Upper lobe of left lung (tissue), 6 donors: ENCODE results near the gene CNTD1. TPM values are rescaled to one million over a fixed set of nuclear protein-coding genes. Genes with fewer than 3 reads are reported as not detected.

Source experiments
- ATAC-seq, 2 donors: fragments of 200-7000 bp; cut with Tn5 transposase; one replicate each; pipeline ENCODE4 v1.9.1; 2022; ENCODE audit warnings: mild to moderate bottlenecking in 2 of 2, moderate library complexity in 2 of 2; ENCODE audit not compliant: low FRiP score in 2 of 2
- DNase-seq, 2 donors: peaks; one replicate each; pipeline ENCODE4 v3.0.0-alpha.2; 2019 to 2020
- H3K27ac ChIP-seq, 4 donors: fragments of 200-600 bp; sonication (generic); one replicate each; pipeline ENCODE4 v1.5.1; 2016 to 2019
- H3K27me3 ChIP-seq, 4 donors: fragments of 200-600 bp; sonication (generic); one replicate each; pipeline ENCODE4 v1.5.1; 2017 to 2019
- H3K36me3 ChIP-seq, 4 donors: fragments of 200-600 bp; sonication (generic); one replicate each; pipeline ENCODE4 v1.5.1; 2016 to 2019
- H3K4me1 ChIP-seq, 4 donors: fragments of 200-600 bp; sonication (generic); one replicate each; pipeline ENCODE4 v1.5.1; 2018 to 2019
- H3K4me3 ChIP-seq, 4 donors: fragments of 200-600 bp; sonication (generic); one replicate each; pipeline ENCODE4 v1.5.1; 2017 to 2019; ENCODE audit warnings: mild to moderate bottlenecking in 2 of 4, moderate library complexity in 1 of 4
- H3K9me3 ChIP-seq, 4 donors: fragments of 200-600 bp; sonication (generic); one replicate each; pipeline ENCODE4 v1.5.1; 2018 to 2019
- EP300 ChIP-seq, 4 donors: sonication (generic); formaldehyde crosslinking; IDR thresholded peaks; one replicate each; pipeline ENCODE4 v1.5.1; 2017; ENCODE audit warnings: antibody characterized with exemption in 4 of 4, control low read depth in 2 of 4
- POLR2A ChIP-seq, 4 donors: fragments of 450-650 bp; IDR thresholded peaks; one replicate each; pipeline ENCODE4 v1.5.1; 2016 to 2017; ENCODE audit warnings: antibody characterized with exemption in 4 of 4, mild to moderate bottlenecking in 2 of 4
- POLR2AphosphoS5 ChIP-seq, 2 donors: sonication (generic); formaldehyde crosslinking; IDR thresholded peaks; one replicate each; pipeline ENCODE4 v1.5.1; 2017; ENCODE audit warnings: antibody characterized with exemption in 2 of 2
- WGBS, 2 donors: methylation state at CpG; one replicate each; pipeline ENCODE4 v1.1.5; 2017 to 2018; 5-methylcytosine and 5-hydroxymethylcytosine counted together
- total RNA-seq, 6 donors: library from RNA; depleted of rRNA in 4 of 6; stranded (reverse); fragments of >200 nt in 4 of 6; gene quantifications; one replicate each; pipeline versions ENCODE4 v1.1.0 to v1.2.1, GENCODE V29; 2016 to 2021
- TF ChIP-seq, protein P1 (sequence below), 6 experiments: fragments of 450-650 bp in 4 of 6; fragments of 200-600 bp in 2 of 6; sonication (generic) in 2 of 6; IDR thresholded peaks; one replicate each; pipeline ENCODE4 v1.5.1; 2016 to 2019; ENCODE audit warnings: antibody characterized with exemption in 6 of 6
- donor health status: DM: no; HTN: no; CAD: no; lungs with moderate emphysema.
- donor health status: DM: no; HTN: yes; CAD: no; lungs with severe emphysema.

CNTD1 gene
- total RNA-seq, 6 donors from 2014 or later: 0.22 to 1.2 (median 0.39) TPM; not detected in 1

DNA sequence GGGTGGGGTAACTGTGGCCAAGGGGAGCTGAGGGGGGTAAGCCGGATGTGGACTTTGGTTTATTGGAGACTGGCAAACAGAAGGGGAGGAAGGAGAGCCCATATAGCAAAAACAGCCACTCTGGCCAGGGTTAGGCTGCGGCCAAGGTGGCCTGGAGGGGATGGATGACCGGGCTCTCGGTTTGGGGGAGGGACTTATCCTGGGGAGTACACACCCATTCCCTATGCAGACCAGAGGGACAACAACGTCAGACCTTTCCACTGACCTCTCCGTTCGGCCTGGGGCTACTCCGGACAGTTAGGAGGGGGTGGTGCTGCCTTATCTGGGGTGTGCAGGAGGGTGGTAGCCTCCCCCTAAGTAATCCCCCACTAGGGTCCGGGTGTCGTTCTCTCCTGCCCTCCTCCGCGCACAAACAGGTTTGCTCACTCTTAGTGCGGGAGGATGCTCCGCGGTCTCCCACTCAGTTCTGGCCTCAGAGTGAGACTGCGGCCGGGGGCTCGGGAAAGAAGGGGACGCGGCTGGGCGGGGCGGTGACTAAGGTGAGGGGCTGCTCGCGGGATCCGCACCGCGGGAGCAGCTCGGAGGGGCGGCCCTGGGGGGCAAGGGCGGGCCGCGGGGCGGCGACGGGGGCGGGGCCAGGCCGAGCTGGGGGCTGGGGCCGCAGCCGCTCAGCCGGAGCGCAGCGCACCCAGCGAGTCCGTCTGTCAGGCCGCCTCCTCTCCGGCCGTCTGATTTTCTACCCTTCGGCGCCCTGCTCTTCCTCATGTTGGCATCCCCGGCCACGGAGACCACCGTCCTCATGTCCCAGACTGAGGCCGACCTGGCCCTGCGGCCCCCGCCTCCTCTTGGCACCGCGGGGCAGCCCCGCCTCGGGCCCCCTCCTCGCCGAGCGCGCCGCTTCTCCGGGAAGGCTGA is 18.5 kb upstream of the CNTD1 start, which contains the start of gene WNK4:
Gene WNK4, plus strand, starts transcription at position 675 of the 915 bp plus-strand sequence. Its CDS starts 89 bp downstream, at position 764.
- no peak for TF ChIP-seq EP300 (IDR thresholded peaks at IDR 0.05)
- TF ChIP-seq POLR2A (IDR thresholded peaks at IDR 0.05): no peak
- TF ChIP-seq POLR2AphosphoS5 (IDR thresholded peaks at IDR 0.05): no peak
- TF ChIP-seq, protein P1, sequence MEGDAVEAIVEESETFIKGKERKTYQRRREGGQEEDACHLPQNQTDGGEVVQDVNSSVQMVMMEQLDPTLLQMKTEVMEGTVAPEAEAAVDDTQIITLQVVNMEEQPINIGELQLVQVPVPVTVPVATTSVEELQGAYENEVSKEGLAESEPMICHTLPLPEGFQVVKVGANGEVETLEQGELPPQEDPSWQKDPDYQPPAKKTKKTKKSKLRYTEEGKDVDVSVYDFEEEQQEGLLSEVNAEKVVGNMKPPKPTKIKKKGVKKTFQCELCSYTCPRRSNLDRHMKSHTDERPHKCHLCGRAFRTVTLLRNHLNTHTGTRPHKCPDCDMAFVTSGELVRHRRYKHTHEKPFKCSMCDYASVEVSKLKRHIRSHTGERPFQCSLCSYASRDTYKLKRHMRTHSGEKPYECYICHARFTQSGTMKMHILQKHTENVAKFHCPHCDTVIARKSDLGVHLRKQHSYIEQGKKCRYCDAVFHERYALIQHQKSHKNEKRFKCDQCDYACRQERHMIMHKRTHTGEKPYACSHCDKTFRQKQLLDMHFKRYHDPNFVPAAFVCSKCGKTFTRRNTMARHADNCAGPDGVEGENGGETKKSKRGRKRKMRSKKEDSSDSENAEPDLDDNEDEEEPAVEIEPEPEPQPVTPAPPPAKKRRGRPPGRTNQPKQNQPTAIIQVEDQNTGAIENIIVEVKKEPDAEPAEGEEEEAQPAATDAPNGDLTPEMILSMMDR (IDR thresholded peaks at IDR 0.05): no peak
- ATAC-seq (peak in 1 of 2 donors; percentile 63), DNase-seq (peak in 1 of 2 donors; percentile 84)
- H3K4me3 ChIP-seq: peak within 1 kb of the TSS in 3 of 4 donors; percentile 18 to 38 (median 29)
- WGBS, 2 donors: 12 to 39% methylated on average over 12 to 53 of the region's 65 CpGs
- no peaks in the 10 kb centered on the region for H3K9me3 ChIP-seq
- H3K27ac ChIP-seq: no peak within 1 kb of the TSS
- H3K4me1 ChIP-seq: peaks cover 16 to 30% (median 26%) of the 10 kb centered on the region in 4 donors
- H3K27me3 ChIP-seq: peaks cover 0 to 48% (median 12%) of the 10 kb centered on the region in 4 donors
- peaks cover 22 to 47% (median 35%) of the 10 kb centered on the region in 4 donors for H3K36me3 ChIP-seq

DNA sequence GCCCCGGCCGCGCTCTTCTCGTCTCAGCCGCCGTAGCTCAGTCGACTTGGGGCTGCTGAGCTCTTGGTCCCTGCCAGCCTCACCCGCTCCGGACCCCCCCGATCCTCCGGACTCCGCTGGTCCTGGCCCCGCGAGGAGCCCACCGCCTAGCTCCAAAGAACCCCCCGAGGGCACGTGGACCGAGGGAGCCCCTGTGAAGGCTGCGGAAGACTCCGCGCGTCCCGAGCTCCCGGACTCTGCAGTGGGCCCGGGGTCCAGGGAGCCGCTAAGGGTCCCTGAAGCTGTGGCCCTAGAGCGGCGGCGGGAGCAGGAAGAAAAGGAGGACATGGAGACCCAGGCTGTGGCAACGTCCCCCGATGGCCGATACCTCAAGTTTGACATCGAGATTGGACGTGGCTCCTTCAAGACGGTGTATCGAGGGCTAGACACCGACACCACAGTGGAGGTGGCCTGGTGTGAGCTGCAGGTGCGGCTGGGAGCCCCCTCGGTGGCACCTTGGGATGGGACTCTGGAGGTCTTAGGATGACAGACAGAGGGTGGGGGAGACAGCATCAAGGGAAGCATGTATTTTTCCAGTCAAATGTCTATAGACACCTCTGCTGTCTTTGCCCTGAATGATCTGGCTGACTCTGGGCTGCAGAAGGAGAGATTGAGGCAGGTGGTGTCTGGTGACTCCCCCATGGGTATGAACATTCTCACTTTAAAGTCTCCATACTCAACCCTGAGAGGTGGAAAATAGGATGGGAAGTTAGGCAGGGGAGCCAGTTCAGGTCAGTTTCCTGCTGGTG is 17.6 kb upstream of the CNTD1 start:
- H3K36me3 ChIP-seq: peaks cover 15 to 40% (median 27%) of the 10 kb centered on the region in 4 donors

DNA sequence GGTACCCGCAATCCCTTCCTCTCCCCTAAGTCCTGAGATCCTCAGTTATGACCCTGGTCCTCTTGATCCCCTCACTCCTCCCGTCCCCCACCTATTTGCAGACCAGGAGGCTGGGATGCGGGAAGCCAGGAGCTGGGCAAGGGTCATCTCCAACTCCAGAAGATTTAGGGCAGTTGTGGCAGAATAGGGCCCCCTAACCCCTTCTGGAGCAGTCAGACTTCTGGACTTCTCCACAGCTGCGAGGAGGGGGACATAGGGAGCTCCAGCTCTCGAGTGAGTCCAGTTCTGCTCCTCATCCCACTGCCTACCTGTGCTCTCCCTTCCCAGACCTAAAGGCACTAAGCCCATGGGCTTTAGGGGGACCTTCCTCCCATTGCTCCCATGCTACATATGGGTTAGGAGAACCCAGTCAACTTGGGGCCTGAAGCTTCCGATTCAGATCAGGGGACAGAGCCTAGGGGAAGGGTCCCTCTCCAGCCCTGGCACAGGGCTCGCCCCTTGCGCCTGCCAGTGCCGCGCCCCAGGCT is 17.0 kb upstream of the CNTD1 start:
- TF ChIP-seq EP300 (IDR thresholded peaks at IDR 0.05) (no peak), POLR2A (IDR thresholded peaks at IDR 0.05) (no peak), POLR2AphosphoS5 (IDR thresholded peaks at IDR 0.05) (no peak)
- TF ChIP-seq, protein P1 (IDR thresholded peaks at IDR 0.05): no peak
- no peaks in the 10 kb centered on the region for H3K9me3 ChIP-seq
- H3K27me3 ChIP-seq: peaks cover 0 to 56% (median 13%) of the 10 kb centered on the region in 4 donors
- no peak overlapping the region for H3K27ac ChIP-seq
- H3K36me3 ChIP-seq: peaks cover 11 to 33% (median 24%) of the 10 kb centered on the region in 4 donors
- WGBS, 2 donors: 55 to 57% methylated on average over 5 to 10 of the region's 10 CpGs
- ATAC-seq (no peak), DNase-seq (no peak)
- no peak overlapping the region for H3K4me3 ChIP-seq
- H3K4me1 ChIP-seq: peaks cover 18 to 31% (median 26%) of the 10 kb centered on the region in 4 donors

More for the DNA sequence above, 17.6 kb upstream of the CNTD1 start:
- no peak for ATAC-seq
- WGBS, 2 donors: 9 to 40% methylated on average over 1 to 38 of the region's 39 CpGs
- peak overlapping the region in 3 of 4 donors; percentile 18 to 38 (median 29) for H3K4me3 ChIP-seq
- peaks cover 0 to 56% (median 13%) of the 10 kb centered on the region in 4 donors for H3K27me3 ChIP-seq
- no peak overlapping the region for H3K27ac ChIP-seq
- DNase-seq: peak in 1 of 2 donors; percentile 56
- H3K9me3 ChIP-seq: no peaks in the 10 kb centered on the region
- H3K4me1 ChIP-seq: peaks cover 18 to 31% (median 26%) of the 10 kb centered on the region in 4 donors
- TF ChIP-seq POLR2AphosphoS5 (IDR thresholded peaks at IDR 0.05): no peak
- TF ChIP-seq, protein P1 (IDR thresholded peaks at IDR 0.05): no peak
- TF ChIP-seq POLR2A (IDR thresholded peaks at IDR 0.05): no peak
- TF ChIP-seq EP300 (IDR thresholded peaks at IDR 0.05): no peak

DNA sequence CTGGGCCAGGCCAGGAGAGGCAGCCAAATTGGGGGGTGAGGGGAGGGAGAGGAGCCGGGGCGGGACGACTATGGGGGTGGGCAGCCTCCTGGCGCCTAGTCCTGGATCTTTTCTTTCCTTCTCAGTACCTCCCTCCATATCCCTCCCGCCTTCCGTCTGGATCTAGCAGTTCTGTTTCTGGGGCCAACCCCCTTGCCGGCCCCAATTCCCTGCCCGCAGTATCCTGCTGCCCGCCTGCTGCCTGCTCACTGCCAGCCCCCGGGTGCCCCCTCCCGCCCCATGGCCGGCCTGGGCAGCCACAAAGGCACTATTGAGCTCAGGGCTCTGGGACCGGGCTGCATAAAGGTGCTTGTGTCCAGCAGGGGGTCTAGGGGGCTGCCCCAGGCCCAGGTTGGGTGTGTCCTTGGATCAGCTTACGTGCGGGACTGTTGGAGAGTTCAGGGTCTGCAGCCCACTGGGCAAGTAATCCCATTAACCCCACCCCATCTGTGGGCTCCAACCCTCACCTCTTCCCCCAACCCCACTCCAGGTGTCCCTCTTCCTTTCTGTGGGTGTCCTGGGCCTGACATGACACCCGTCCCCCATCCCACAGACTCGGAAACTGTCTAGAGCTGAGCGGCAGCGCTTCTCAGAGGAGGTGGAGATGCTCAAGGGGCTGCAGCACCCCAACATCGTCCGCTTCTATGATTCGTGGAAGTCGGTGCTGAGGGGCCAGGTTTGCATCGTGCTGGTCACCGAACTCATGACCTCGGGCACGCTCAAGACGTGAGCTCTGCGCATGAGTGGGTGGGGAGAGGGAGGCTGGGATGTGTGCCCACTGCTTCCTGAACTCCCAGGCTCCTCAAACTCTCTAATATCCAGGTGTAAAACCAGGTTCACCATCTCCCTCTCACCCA is 16.2 kb upstream of the CNTD1 start:
- Histone ChIP-seq H3K27ac (no peak overlapping the region), H3K4me3 (no peak overlapping the region), H3K4me1 (peaks cover 18 to 31% (median 26%) of the 10 kb centered on the region in 4 donors), H3K27me3 (peaks cover 0 to 56% (median 13%) of the 10 kb centered on the region in 4 donors), H3K9me3 (no peaks in the 10 kb centered on the region), H3K36me3 (peaks cover 9 to 26% (median 21%) of the 10 kb centered on the region in 4 donors)
- DNase-seq: peak in 1 of 2 donors; percentile 69
- no peak for TF ChIP-seq POLR2AphosphoS5 (IDR thresholded peaks at IDR 0.05)
- no peak for TF ChIP-seq POLR2A (IDR thresholded peaks at IDR 0.05)
- TF ChIP-seq EP300 (IDR thresholded peaks at IDR 0.05): no peak
- TF ChIP-seq, protein P1 (IDR thresholded peaks at IDR 0.05): no peak
- ATAC-seq: peak in 1 of 2 donors; percentile 4
- WGBS, 2 donors: 42 to 49% methylated on average over 21 to 29 of the region's 29 CpGs
